DMS53 (cell line): ENCODE results near the gene CD8A.
"Not testable (repeated sequence)": the region's sequence is repeated elsewhere in the genome, so short reads cannot be mapped to it uniquely, and the experiment has no call there.

ENCODE experiments used
- DNase-seq: peaks from one replicate; lab custom pipeline; 2025; lab: John Stamatoyannopoulos, UW

Gene CD8A

DNA sequence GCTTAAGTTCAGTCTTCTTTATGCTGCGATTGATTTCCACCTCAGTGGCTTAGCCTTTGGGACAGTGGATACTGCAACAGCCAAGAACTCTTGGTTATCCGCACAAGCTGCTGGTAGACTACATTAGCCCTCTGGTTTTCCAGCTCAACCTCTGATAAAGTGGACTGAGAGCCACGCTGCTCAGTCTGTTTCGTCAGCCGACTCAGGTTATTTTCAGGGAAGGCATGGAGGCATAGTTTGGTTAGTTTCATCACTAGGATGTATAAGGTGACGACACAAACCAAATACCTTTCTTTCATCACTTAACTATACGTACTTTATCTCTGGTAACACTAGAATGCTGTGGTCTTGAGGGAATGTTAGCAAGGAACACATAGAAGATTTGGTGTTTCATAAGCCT lies 14.2 kb downstream of the CD8A start:
- no peak for DNase-seq

DNA sequence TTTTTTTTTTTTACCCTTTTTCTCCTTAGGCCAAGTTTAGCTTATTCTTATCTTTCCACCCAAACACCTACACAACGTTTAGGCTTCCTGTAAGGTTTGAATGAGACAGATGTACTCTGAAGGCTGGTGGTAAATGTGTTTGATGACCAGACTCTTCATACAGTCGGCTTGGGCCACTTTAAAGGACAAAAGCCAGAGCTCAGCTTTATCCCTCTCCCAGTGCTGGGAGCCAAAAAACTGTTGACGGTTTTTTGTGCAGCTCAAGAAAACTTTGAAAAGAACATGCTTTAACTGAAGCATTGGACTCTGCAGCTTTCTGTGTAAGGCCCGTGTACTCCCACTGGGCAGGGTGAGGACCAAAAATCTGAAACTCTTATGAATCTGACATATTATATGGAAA lies 15.4 kb downstream of the CD8A start:
- no peak for DNase-seq

DNA sequence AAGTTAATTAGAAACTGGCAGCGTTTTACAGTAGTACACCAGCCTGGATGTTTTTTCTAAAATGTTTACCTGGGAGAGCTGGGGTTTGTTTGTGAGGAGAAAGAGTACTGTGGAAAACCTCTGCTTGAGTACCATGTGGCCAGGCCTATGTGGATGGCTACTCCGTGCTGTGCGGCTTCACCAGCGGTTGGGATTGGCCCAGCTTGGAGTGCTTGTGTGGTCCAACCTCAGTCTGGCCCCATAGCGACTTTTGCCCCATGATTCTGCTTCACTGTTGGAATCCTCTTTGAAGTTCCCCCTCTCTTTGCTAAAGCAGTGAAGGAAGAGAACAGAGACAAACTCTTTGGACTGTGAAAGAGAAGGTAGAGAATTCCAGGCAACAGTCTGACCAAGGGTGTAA lies 15.9 kb downstream of the CD8A start:
- DNase-seq, result no peak

DNA sequence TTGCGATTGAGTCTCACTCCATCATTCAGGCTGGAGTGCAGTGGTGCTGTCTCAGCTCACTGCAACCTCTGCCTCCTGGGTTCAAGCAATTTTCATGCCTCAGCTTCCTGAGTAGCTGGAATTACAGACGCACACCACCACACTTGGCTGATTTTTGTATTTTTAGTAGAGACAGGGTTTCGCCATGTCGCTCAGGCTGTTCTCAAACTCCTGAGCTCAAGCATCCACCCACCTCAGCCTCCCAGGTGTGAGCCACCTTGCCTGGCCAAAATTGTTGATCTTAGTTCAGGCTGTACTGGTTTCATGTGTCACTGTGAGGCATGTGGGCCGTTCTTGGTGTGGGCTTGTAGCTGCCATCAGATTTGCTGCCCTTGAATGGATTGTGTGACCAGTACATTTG lies 18.1 kb downstream of the CD8A start:
- no peak for DNase-seq

DNA sequence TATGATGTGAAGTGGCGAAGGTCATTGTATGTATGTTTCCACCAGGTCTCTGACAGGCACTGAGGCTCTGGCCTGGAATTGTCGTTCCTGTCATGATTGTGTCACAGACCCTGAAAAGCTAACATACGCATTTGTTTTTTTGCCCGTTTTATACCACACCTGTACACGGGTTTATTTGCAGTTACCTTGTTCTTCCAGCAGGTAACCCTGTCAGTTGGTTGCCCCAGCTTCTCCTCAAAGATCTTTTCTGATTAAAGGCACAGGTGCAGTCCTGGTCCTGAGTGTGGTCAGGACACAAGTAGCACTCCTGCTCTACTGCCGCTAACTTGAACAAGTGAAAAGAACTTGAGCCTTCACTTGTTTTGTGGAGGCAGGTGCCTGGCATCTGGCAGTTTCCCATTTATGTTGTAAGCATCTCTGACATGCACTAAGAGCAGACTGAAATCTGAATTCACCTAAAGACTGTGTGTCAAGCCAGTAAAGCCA lies 19.9 kb downstream of the CD8A start:
- no peak for DNase-seq

DNA sequence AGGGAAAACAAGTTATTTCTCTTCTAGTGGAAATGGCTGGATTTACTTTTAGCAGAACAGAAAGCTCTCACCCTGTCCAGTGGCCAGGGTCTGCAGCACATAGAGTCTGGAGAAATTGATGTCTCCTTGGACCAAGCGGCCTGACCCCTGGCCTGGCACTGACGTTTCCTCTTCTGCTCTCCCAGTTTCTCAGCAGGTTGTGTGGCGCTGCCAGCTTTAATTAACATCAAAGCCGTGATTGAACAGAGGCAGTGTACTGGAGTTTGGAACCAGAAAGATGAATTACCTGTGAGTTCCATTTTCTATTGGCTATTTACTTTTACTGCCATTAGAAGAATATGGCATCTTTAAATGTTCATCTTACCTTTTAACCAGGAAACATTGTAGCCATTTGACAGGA lies 20.9 kb downstream of the CD8A start:
- no peak for DNase-seq

DNA sequence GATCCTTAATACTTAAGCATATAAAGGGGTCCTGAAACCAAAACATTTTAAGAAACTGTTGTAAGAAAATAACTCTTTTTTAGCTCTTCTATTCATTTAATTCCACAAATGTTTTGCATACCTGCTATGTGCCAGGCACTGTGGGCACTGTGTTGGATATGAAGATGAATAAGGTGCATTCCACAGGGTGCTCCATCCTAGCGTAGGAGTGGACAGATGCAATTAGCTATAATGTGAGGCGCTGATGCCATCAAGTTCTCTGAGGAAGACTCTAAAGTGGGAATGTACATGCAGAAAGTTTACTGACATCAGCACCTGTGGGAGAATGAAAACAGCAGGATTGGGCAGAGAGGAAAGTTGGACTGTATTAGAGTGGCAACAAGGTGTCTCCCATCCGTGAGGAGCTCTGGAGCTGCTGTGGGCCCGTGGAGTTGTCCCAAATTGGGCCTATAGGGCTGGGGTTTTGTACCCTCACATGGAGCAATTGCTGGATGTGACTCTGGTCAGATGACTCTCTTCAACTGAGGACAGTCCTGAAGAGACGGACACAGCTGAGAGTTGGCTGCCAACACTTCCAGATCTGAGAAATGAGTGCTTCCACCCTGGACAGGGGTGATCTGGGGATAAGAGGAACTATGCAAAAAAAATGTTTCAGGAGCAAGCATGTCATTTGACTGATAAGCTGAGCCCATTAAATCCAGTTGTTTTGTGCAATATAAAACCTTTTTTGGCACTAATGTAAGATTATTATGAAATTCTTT lies 22.3 kb downstream of the CD8A start:
- DNase-seq, result no peak

DNA sequence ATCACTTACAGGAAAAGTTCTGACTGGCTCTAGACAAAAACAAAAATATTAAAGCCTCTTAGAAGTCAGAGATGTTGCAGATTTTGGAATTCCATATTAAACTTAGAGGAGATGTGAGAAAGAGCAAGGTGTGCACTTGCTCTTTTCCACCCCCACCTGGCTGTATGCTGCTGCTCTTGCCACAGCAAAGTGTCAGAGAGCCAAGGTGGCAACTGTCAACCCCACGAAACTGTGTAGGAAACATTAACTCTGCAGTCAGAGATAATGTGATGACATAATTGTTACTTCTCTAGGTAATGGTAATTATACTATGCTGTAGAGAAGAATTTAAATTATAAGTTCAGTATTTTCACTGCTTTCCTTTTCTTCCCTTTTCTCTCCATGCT lies 25.4 kb downstream of the CD8A start:
- no peak for DNase-seq

DNA sequence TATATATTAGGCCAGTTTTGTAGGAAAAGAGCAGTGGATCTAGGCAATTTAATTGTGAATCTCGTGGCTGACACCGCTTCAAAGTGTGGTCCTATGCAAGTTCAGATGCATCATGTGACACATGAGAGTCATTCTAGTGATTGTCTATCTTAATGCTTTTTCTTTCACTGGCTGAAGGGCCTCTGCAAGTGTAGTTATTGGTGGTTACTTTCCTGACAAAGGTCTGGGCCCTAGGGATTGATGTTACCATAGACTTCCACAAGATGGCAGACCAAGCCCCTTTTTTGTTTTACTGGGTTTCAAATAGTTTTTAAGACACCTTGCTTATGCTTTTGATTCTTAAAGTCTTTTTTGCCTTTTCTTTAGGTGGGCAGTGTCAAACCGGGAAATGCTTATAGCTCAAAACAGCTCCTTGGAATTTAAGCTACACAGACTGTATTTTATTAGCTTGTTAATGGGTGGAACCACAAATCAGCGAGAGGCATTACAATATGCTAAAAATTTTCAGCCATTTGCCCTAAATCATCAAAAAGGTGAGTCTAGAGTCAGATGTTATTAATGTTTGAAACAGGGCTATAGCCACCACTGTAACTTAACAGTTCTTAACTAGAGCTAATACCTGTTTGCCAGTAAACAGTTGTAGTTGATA lies 25.9 kb downstream of the CD8A start:
- DNase-seq, result peak; percentile 83

DNA sequence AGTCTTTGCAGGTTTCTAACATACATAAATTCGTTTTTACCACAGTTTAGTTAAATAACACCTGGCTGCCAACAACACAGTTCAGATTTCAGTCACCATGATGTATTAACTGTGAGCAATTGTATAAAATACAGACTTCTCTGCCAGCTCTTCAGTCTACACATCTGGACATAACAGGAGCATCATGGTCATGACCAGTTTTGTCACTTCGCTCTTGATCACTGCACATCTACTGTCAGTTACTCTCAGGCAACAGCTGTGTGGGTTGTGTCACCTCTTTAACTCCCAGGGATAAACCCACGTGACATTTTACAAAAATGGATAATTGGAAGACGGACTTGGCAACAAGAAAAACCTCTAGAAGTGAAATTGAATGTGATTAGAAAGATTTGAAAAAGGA lies 30.3 kb downstream of the CD8A start:
- DNase-seq, result no peak

DNA sequence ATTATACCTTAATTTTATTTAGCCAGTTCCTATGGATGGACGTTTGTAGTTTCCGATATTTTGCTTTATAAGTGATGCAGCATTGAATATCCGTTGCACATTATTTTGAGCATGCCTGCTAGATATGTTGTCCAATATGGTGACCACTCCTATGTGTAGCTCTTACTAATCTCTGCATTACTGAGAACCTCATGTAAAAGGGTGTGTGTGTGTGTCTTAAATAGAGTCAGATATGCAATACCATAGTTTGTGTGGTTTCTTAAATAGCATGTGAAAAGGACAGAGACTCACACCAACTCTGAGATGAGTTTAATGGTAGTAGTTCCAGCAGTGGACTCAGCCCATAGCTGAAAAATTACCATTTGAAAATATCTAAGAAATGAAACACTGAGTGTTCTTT lies 32.3 kb downstream of the CD8A start:
- no peak for DNase-seq

DNA sequence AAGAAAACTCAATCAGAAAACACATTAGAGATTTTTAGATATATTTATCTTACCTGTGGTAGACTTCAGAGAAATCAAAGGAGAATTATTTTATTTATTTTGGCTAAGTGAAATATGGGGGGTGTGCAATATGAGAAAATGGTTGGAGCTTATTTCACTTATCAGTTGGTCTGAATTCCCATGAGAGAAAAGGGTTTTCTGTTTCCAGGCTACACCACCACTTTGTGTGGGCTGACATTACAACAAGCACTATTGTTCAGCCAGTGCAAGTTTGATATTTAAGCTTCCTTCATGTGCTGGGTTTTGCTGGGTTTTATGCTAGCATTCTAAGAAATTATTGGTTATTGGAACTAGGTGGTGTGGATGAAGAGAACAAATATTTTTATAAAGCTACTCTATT lies 37.1 kb downstream of the CD8A start:
- no peak for DNase-seq

DNA sequence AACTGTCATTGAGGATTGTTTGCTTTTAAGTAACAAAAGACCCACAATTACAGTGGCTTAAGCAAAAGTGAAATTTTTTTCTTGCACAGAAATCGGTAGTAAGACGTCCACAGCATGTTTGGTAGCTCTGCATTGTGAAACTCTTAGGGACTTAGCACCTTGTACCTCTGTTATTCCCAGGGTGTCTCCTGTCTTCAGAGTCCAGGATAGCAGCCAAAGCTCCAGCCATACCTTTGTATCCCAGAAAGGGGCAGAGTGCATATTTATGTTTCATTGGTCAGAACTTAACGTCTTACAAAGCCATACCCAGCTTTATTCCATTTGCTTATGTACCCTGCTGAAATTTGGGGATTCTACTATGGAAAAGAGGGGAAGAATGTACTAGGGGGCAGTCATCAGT lies 37.8 kb downstream of the CD8A start:
- DNase-seq, result no peak

DNA sequence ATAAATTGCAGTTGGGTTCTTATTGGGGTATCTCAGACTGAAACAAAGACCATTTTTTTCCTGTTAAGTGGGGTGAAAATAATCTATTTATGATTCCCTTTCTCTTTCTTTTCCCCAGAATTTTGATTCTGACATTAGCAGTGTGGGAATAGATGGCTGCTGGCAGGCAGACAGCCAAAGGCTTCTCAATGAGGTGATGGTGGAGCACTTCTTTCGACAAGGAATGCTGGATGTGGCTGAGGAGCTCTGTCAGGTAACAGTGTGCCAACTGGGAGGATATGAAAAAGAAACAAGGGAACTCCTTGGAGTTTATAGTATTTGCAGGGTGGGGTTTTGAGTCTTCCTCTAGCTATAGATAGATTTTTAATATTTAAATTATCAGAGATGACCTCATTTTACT lies 38.9 kb downstream of the CD8A start:
- no peak for DNase-seq

DNA sequence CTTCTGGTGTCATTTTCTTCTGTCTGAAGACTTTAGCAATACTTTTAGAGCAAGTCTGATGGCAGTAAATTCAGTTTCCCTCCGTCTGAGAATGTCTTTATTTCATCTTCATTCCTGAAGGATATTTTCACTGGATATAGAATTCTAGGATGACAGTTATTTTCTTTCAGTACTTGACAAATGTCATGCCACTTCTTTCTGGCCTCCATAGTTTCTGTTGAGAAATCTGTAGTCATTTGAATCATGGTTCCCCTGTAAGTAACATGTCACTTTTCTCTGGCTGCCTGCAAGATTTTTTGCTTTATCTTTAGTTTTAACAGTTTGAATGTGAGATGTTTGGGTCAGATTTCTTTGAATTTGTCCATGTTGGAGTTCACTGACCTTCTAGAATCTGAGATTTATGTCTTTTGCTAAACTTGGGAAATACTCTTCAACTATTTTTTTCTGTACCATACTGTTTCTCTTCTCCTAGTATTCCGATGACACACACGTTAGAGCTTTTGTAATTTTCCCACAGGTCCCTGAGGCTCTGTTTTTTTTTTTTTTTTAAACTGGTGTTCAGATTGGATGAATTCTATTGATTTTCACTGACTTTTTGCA lies 40.4 kb downstream of the CD8A start:
- DNase-seq, result peak; percentile 29

DNA sequence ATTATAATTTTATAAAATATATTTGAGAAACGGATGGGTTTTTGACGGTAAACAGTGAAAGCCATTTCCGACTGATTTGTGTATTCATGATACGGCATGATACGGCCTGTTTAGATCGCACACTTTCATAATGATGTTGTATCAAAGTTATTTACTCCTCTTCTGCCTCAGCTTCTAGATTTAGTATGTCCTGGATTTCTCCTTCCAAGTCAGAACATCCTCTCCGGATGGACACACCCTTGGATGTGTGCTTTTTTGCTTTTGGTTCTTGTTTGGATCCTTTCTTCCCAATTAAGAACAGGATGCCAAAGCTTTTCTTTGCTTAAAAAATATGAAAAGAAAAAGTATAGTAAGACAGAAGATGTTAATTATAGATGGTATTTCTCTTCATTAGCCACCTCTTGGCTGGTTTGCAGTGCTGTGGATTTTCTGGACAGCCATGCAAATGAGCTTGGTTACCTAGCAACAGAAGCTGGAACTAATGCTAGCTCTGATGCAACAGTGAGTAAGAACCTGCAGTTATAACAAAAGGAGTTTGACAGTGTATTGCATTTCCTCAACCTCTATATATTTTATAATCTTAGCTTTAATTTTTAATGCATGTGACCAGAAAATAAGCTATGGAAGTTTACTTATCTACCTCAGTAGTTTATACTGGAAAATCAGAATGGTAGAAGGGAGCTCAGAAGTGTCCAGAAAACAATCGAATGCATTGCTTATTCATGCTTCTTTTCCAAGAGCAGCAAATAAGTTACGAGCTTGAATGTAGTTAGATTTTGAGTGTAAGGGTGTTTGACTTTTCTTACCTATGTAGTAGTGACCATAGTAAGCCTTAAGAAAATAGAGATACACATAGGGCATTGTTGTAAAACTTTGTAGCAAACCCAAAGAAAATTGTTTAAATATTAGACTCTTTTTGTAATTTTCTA lies 42.7 kb downstream of the CD8A start:
- peak; percentile 81 for DNase-seq

DNA sequence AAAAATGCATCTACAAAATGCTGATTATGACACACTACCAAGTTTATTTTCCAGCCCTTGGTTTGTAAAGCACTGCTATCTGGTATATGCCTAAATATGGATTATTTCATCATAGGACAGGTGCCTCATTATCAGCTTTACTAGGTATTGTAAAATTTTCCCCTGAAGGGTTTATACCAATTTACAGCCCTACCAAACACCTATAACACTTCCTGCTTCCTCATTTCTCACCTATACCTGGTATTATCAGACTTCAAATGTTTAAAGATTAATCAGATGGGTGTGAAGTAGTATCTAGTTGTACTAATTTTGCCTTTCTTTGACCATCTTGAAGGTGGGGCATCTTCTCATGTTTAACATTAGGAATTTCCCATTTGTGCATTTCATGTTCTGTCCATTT lies 43.8 kb downstream of the CD8A start:
- DNase-seq, result no peak

DNA sequence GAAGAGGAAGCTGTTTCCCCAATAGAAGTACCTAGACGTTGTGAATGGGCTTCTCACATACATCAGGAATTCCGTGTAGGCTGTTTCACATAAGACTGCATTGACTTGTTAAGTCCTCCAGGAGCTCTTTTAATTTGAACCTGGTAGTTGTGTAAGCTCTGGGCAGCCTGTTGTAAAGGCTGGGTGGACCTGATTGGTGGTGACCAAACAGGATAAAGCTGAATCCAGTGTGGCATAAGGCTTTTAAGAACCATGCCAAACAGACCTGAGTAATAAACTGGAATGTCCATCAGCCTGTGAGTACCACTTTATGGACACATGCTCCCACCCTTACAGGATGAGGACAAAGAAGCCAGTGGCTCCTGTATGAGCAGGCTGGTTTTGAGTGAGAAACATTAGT lies 46.6 kb downstream of the CD8A start:
- no peak for DNase-seq

DNA sequence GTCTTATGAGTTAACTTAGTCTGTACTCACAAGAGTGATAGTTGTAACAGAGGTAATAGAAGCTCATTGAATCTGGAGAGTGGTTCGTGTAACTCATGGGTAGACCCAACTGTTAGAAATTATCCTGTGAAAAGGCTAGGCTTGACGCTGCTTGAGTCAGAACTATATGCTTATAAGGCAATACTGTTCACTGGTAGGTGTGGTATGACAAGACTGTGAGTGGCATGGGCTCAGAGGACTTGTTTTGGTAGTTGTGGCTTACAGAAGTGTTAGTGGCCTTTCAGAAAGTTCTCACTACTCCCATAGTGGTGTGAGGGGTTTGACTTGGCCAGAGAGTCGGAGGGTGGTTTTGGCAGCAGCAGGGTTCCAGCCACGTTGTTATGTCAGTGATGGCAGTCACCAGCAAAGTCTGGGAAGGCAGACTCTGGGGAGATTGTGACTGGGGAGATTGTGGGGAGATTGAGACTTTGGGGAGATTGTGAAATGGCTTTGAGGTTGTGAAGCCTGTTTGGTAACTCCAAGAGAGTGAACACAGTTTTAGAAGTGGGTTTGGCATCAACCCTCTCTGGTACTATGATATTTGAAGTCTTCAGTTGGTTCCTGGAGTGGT lies 48.7 kb downstream of the CD8A start:
- DNase-seq, result not testable (repeated sequence)

DNA sequence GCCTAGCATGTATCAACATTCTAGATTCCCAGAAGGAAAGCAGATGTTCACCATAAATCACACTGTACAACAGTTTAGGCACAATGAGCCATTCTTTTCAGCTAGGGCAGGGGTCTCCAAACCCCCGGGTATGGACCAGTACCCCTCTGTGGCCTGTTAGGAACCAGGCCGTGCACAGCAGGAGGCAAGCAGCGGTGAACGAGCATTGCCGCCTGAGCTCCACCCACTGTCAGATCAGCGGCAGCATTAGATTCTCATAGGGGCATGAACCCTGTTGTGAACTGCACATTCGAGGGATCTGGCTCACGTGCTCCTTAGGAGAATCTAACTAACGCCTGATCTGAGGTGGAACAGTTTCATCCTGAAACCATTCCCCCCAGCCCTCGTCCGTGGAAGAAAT lies 50.8 kb downstream of the CD8A start:
- DNase-seq, result not testable (repeated sequence)

DNA sequence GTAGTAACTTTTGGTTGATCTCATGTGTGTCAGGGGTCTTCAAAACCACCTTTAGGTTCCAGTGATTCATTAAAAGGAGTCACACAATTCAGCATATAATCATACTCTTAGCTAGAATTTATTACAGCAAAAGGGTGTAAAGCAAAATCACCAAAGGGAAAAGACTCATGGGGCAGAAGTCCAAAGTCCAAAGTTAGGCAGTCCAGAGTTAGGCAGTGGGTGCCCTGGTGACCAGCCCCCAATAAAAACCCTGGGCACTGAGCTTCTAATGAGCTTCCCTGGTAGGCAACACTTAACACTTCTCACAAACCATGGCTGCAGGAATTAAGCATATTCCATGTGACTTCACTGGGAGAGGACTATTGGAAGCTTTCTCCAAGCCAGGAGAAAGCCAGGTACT lies 51.2 kb downstream of the CD8A start:
- DNase-seq, result not testable (repeated sequence)

DNA sequence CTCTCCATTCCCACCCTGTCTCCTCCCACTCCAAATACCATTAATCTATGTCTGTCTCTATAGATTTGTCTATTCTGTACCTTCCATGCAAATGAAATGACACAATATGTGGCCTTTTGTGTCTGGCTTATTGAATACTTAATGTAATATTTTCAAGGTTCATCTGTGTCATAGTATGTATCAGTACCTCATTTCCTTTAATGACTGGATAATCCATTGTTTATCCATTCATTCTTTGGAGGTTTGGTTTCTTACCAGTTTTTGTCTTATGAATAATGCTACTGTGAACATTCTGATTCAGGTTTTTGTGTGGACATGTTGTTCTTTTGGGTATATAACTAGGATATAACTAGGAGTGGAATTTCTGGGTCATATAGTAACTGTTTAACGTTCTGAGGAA lies 55.8 kb downstream of the CD8A start:
- DNase-seq, result not testable (repeated sequence)
